ENCODE results near the gene PFKFB3. TPM values are rescaled to one million over a fixed set of nuclear protein-coding genes. Genes with fewer than 3 reads are reported as not detected.
A peak's percentile ranks its signal among the peaks of the same experiment; 100 is the strongest.

Gene PFKFB3
- total and polyA plus RNA-seq, 4 donors: 11.4 to 234 (median 66.3) TPM

DNA sequence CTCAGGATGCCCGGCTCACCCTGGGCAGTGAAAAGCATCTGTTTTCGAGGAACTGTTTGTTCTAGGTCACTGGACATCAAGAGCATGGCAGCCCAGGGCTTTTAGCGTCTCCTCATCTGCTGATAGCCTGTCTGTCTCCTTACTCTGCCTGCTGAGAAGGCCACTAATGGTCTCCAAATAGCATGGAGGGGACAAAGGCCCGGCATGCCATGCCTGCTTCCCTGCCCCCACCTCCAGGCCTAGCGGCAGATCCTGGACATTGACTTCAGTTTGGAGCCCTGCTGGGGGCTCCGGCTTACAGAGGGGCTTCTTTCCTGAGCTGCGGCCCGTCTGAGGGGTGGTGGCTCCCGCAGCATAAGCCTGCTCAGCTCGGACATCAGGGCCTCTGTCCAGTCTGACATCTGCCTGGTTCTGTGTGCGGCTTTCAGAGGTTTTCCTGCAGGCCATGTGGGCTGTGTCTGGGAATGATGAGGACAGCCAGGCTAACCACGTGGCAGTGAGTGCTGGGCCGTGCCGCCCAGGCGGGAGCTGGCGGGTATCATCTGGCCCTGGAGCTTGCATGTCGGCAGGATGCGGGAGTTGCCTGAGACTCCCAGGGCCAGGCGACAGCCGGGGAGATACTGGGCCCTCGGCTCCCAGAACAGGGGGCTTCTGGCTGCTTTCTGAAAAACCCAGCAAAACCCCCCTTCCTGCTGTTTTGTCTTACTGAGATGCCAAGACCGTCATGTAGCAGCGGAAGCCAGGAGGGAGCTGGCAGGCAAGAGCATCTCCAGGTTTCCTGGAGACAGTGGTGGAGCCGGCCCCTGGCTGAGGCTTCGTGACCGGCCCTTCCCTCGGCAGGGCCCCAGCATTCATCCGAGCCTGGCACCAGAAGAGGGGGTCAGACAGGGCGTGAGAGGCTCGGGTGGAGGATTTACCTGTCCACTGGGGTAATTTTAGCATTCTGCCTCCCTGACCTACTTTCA lies 9.2 kb downstream of the PFKFB3 start:
- Histone ChIP-seq H3K36me3 (ENCODE audit: control insufficient read depth in 4 of 4, insufficient read depth in 4 of 4, low read length in 4 of 4) (peaks cover 6 to 33% (median 14%) of the 10 kb centered on the region in 4 donors), H3K27me3 (ENCODE audit: control insufficient read depth in 3 of 3, insufficient read depth in 3 of 3, low read length in 2 of 3) (no peaks in the 10 kb centered on the region), H3K9me3 (ENCODE audit: control insufficient read depth in 4 of 4, insufficient read depth in 3 of 4, low read length in 3 of 4) (no peaks in the 10 kb centered on the region), H3K27ac (ENCODE audit: low read depth in 1 of 2, low read length in 1 of 2) (peak overlapping the region in 1 of 2 donors; percentile 41), H3K9ac (ENCODE audit: insufficient read depth in 1 of 2, low read length in 2 of 2) (no peak overlapping the region), H3K4me3 (no peak overlapping the region), H3K4me1 (ENCODE audit: control insufficient read depth in 5 of 5, insufficient read depth in 5 of 5, low read length in 5 of 5) (peaks cover 0 to 16% (median 5%) of the 10 kb centered on the region in 5 donors)
- whole genome bisulfite sequencing, 2 donors: 75 to 82% methylated on average over 30 of the region's 30 CpGs
- TF ChIP-seq, protein P1, sequence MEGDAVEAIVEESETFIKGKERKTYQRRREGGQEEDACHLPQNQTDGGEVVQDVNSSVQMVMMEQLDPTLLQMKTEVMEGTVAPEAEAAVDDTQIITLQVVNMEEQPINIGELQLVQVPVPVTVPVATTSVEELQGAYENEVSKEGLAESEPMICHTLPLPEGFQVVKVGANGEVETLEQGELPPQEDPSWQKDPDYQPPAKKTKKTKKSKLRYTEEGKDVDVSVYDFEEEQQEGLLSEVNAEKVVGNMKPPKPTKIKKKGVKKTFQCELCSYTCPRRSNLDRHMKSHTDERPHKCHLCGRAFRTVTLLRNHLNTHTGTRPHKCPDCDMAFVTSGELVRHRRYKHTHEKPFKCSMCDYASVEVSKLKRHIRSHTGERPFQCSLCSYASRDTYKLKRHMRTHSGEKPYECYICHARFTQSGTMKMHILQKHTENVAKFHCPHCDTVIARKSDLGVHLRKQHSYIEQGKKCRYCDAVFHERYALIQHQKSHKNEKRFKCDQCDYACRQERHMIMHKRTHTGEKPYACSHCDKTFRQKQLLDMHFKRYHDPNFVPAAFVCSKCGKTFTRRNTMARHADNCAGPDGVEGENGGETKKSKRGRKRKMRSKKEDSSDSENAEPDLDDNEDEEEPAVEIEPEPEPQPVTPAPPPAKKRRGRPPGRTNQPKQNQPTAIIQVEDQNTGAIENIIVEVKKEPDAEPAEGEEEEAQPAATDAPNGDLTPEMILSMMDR (IDR thresholded peaks at IDR 0.05; ENCODE audit: control extremely low read depth, extremely low read depth): no peak
- peak; percentile 56 to 71 (median 61) for DNase-seq
- ATAC-seq (ENCODE audit: insufficient read depth, low FRiP score): no peak

DNA sequence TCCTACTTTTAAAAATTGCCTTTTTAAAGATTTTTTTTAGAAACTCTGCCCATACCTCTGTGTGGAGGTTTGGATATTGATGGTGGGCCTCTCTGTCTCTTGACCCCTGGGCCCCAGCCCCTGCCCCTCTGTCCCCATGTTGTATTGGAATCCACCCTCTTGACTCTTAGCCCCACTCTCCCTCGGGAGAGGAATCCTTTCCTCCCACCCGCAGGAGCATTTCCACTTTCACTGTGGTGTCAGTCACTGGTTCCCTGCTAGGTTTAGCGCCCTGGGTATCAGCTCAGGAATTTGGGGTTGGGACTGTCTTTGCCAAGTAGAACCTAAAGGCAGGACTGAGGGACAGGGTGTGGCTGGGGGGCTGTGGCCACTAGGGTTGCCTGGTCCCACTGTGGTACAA lies 10.1 kb downstream of the PFKFB3 start:
- Histone ChIP-seq H3K4me3 (no peak overlapping the region), H3K9ac (ENCODE audit: insufficient read depth in 1 of 2, low read length in 2 of 2) (no peak overlapping the region), H3K4me1 (ENCODE audit: control insufficient read depth in 5 of 5, insufficient read depth in 5 of 5, low read length in 5 of 5) (peaks cover 0 to 16% (median 5%) of the 10 kb centered on the region in 5 donors), H3K27me3 (ENCODE audit: control insufficient read depth in 3 of 3, insufficient read depth in 3 of 3, low read length in 2 of 3) (no peaks in the 10 kb centered on the region), H3K36me3 (ENCODE audit: control insufficient read depth in 4 of 4, insufficient read depth in 4 of 4, low read length in 4 of 4) (peaks cover 7 to 40% (median 15%) of the 10 kb centered on the region in 4 donors), H3K27ac (ENCODE audit: low read depth in 1 of 2, low read length in 1 of 2) (no peak overlapping the region), H3K9me3 (ENCODE audit: control insufficient read depth in 4 of 4, insufficient read depth in 3 of 4, low read length in 3 of 4) (no peaks in the 10 kb centered on the region)
- WGBS, 2 donors: 85 to 88% methylated on average over 3 of the region's 3 CpGs
- TF ChIP-seq, protein P1 (IDR thresholded peaks at IDR 0.05; ENCODE audit: control extremely low read depth, extremely low read depth): no peak
- ATAC-seq (ENCODE audit: insufficient read depth, low FRiP score) (no peak), DNase-seq (no peak)

DNA sequence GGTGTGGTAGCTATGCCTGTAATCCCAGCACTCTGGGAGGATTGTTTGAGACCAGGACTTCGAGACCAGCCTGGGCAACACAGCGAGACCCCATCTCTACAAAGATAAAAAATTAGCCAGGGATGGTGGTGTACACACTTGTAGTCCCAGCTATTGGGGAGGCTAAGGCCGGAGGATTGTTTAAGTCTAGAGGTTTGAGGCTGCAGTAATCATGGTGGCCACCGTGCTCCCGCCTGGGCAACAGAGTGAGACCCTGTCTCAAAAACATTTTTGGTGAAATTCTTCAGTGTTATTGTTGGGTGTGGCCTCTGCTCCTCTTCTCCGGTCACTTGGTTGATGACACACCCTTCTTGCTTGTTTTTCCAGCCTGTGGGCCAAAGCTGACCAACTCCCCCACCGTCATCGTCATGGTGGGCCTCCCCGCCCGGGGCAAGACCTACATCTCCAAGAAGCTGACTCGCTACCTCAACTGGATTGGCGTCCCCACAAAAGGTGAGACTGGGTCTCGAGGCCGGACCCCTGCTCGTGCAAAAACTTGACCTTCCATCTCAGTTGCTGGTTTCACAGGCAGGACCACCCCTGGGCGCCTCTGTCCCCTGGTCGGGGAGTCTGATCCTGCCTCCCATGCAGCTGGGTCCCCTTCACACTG lies 10.6 kb downstream of the PFKFB3 start:
- no peak overlapping the region for H3K27ac ChIP-seq (ENCODE audit: low read depth in 1 of 2, low read length in 1 of 2)
- WGBS, 2 donors: 91 to 92% methylated on average over 17 of the region's 17 CpGs
- no peak for DNase-seq
- TF ChIP-seq, protein P1 (IDR thresholded peaks at IDR 0.05; ENCODE audit: control extremely low read depth, extremely low read depth): no peak
- H3K4me3 ChIP-seq: no peak overlapping the region
- H3K27me3 ChIP-seq (ENCODE audit: control insufficient read depth in 3 of 3, insufficient read depth in 3 of 3, low read length in 2 of 3): no peaks in the 10 kb centered on the region
- no peaks in the 10 kb centered on the region for H3K9me3 ChIP-seq (ENCODE audit: control insufficient read depth in 4 of 4, insufficient read depth in 3 of 4, low read length in 3 of 4)
- H3K4me1 ChIP-seq (ENCODE audit: control insufficient read depth in 5 of 5, insufficient read depth in 5 of 5, low read length in 5 of 5): peaks cover 0 to 16% (median 5%) of the 10 kb centered on the region in 5 donors
- H3K36me3 ChIP-seq (ENCODE audit: control insufficient read depth in 4 of 4, insufficient read depth in 4 of 4, low read length in 4 of 4): peaks cover 7 to 42% (median 16%) of the 10 kb centered on the region in 4 donors
- no peak overlapping the region for H3K9ac ChIP-seq (ENCODE audit: insufficient read depth in 1 of 2, low read length in 2 of 2)
- no peak for ATAC-seq (ENCODE audit: insufficient read depth, low FRiP score)
